Activated CD4-positive, alpha-beta memory T cell treated with anti-CD3 and anti-CD28 coated beads for 36 hours (primary cell): ENCODE measurements around the gene RNF207. TPM values are rescaled to one million over a fixed set of nuclear protein-coding genes. Genes with fewer than 3 reads are reported as not detected.

Source experiments
- CTCF ChIA-PET: fragments of 350-600 bp; sonication (Branson Sonifier 250); formaldehyde crosslinking; loops from one replicate; lab custom pipeline; 2021; ENCODE audit warnings: antibody characterized with exemption, inconsistent platforms; lab: Charles Lee
- POLR2A ChIA-PET: fragments of 350-600 bp; sonication (Branson Sonifier 250); formaldehyde crosslinking; loops from one replicate; lab custom pipeline; 2021; ENCODE audit warnings: antibody characterized with exemption; lab: Charles Lee
- DNase-seq: peaks from one replicate; pipeline ENCODE4 v3.0.0-alpha.2; 2020
- H3K27ac Mint-ChIP-seq: one replicate; pipeline ENCODE4 v1.8.0; 2021; ENCODE audit warnings: mixed read lengths
- H3K27me3 Mint-ChIP-seq: one replicate; pipeline ENCODE4 v1.8.0; 2021; ENCODE audit warnings: mixed read lengths
- H3K36me3 Mint-ChIP-seq: one replicate; pipeline ENCODE4 v1.8.0; 2021; ENCODE audit warnings: mixed read lengths
- H3K4me1 Mint-ChIP-seq: one replicate; pipeline ENCODE4 v1.8.0; 2021; ENCODE audit warnings: low read depth, mixed read lengths
- H3K4me3 Mint-ChIP-seq: one replicate; pipeline ENCODE4 v1.8.0; 2021; ENCODE audit warnings: mild to moderate bottlenecking, mixed read lengths
- H3K9me3 Mint-ChIP-seq: one replicate; pipeline ENCODE4 v1.8.0; 2021; ENCODE audit warnings: mixed read lengths
- intact Hi-C: fragments of 100-400 bp; cut with micrococcal nuclease; formaldehyde crosslinking; loops from one replicate; pipeline ENCODE4 v1.15.1; 2023
- total RNA-seq, 2 experiments: library from RNA; stranded (reverse); gene quantifications; one replicate each; pipeline ENCODE4 v1.2.3, GENCODE V29; 2021

Gene RNF207
- total RNA-seq, 2 experiments from 2014 or later, result 14.7 to 18.4 TPM

DNA sequence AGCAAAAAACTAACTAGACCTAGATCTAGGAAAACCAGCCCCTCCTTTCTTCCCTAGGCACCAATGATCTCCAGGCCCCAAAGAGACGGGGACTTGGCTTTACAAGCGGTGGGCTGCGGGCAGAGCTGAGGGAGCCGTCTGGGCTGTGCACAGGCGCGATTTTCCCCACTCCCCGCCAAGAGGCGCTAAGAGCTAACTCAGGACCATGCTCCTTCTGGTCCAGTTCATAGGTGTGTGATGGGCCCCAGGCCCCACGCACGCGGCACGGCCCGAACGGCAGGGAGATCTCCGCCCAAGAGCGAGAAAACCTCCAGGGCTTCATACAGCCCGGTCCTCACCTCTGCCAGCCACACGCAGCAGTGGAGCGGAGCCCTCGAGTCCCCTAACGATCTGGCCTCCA is 62.5 kb downstream of the RNF207 start:
- DNase-seq, result no peak
- H3K9me3 Mint-ChIP-seq, result no peaks in the 10 kb centered on the region
- H3K36me3 Mint-ChIP-seq, result no peaks in the 10 kb centered on the region
- no peak overlapping the region for H3K27ac Mint-ChIP-seq
- no peaks in the 10 kb centered on the region for H3K27me3 Mint-ChIP-seq
- intact Hi-C loops, result no loop called here
- ChIA-PET POLR2A (no interaction called here), CTCF (no interaction called here)
- no peaks in the 10 kb centered on the region for H3K4me1 Mint-ChIP-seq
- H3K4me3 Mint-ChIP-seq, result no peak overlapping the region

DNA sequence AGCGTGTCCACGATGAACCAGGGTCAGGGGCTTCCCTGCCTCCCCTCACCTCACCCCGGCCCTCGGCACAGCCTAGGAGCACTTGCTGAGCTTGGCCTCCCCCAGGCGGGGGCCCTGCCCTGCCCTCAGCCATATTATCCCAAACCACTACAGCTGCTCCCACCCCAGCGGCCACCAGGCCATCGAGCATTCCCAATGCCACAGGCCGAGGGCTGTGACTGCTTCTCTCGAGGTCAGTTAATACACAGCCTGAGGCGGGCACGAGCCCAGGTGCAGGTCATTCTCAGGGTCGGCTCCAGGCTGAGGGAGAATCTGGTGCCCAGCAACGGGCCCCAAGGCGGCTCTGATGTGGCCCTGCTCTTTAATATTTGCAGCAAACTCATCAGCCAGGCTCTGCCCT is 63.4 kb downstream of the RNF207 start:
- CTCF ChIA-PET, result no interaction called here
- no peaks in the 10 kb centered on the region for H3K36me3 Mint-ChIP-seq
- no peaks in the 10 kb centered on the region for H3K9me3 Mint-ChIP-seq

DNA sequence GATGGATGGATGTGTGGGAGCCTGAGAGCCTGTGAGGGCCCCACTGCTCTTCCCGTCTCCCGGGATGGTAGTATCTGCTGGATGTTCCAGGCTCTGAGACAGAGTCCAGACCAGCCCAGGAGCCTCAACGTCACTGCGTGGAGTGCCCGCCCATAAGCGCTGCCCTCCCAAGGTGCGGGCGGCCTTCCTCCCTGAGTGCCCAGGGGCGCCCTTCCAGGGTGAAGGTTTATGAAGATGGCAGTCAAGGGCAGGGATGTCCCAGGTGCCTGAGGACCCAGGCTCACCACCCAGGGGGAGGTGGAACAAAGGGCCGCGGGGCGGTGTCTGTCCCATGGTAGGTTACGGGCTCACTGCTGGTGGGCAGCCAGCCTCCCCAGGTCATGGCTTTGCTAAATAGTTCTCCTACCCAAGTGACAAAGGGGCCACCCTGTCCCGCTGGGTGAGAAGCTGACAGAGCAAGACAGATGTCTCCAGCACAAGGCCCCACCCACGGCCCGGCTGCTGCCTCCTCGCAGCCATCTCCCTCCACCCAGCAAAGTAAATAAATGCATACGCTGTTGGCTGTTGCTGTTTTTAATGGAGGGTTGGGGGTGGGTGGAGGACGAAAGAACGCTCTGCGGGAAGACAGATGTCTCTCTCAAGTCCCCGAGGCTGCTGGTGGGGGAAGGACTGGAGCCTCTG is 63.9 kb downstream of the RNF207 start:
- H3K4me3 Mint-ChIP-seq, result no peak overlapping the region
- no peaks in the 10 kb centered on the region for H3K36me3 Mint-ChIP-seq
- no peak for DNase-seq
- no peaks in the 10 kb centered on the region for H3K27me3 Mint-ChIP-seq
- H3K4me1 Mint-ChIP-seq, result no peaks in the 10 kb centered on the region
- intact Hi-C loops, result no loop called here
- H3K9me3 Mint-ChIP-seq, result no peaks in the 10 kb centered on the region
- POLR2A ChIA-PET, result no interaction called here
- CTCF ChIA-PET, result no interaction called here
- H3K27ac Mint-ChIP-seq, result no peak overlapping the region

More for the DNA sequence above, 63.4 kb downstream of the RNF207 start:
- DNase-seq, result no peak
- POLR2A ChIA-PET, result no interaction called here
- H3K4me1 Mint-ChIP-seq, result no peaks in the 10 kb centered on the region
- no peaks in the 10 kb centered on the region for H3K27me3 Mint-ChIP-seq
- intact Hi-C loops, result no loop called here
- no peak overlapping the region for H3K27ac Mint-ChIP-seq
- H3K4me3 Mint-ChIP-seq, result no peak overlapping the region

DNA sequence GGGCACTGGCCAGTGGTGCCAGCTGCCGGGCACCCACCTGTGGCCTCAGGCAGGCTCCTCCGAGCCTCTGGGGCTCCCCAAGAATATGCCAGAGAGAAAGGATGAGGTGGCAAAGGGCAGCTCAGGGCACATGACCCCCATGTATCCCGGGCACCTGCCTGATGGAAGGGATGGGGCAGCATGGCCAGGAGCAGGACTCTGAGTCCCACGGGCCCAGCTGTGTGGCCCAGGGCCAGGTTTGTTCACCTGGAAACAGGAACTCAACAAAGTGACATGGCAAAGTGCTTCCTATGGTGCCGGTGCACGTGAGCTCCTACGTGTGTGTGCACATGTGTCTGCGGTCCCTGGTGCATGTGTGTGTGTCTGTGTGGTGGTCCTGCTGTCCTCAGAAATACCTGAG is 64.5 kb downstream of the RNF207 start:
- intact Hi-C loops, result no loop called here
- no peaks in the 10 kb centered on the region for H3K4me1 Mint-ChIP-seq
- H3K27ac Mint-ChIP-seq, result no peak overlapping the region
- DNase-seq, result no peak
- H3K36me3 Mint-ChIP-seq, result no peaks in the 10 kb centered on the region
- H3K9me3 Mint-ChIP-seq, result no peaks in the 10 kb centered on the region
- POLR2A ChIA-PET, result no interaction called here
- no peak overlapping the region for H3K4me3 Mint-ChIP-seq
- H3K27me3 Mint-ChIP-seq, result no peaks in the 10 kb centered on the region
- CTCF ChIA-PET, result no interaction called here

Other genes with a start within 250 kb of the RNF207 start
- 10 to 100 TPM; 14.0 to 14.6 TPM for gene NPHP4, start 213.7 kb upstream of the RNF207 start, total RNA-seq
- 100 to 1,000 TPM; 196 to 202 TPM for gene KCNAB2, start 160.2 kb upstream of the RNF207 start, total RNA-seq
- gene CHD5, start 25.8 kb upstream of the RNF207 start, total RNA-seq, result under 1 TPM; 0.38 to 0.51 TPM
- gene RPL22, start 6.5 kb upstream of the RNF207 start, total RNA-seq, result 100 to 1,000 TPM; 395 to 433 TPM
- 10 to 100 TPM; 47.6 to 51.4 TPM for gene ICMT, start 29.8 kb downstream of the RNF207 start, total RNA-seq
- gene HES3, start 38.1 kb downstream of the RNF207 start, total RNA-seq, result not detected
- gene GPR153, start 55.0 kb downstream of the RNF207 start, total RNA-seq, result under 1 TPM; 0.17 to 0.26 TPM
- 10 to 100 TPM; 93.8 to 94.6 TPM for gene ACOT7, start 187.6 kb downstream of the RNF207 start, total RNA-seq
- gene HES2, start 213.8 kb downstream of the RNF207 start, total RNA-seq, result under 1 TPM in 1 of 2 experiments, not detected in 1; 0.07 TPM
- gene ESPN, start 218.7 kb downstream of the RNF207 start, total RNA-seq, result 1 to 10 TPM in 1 of 2 experiments, under 1 TPM in 1; 0.83 to 1.5 TPM